Esophagus squamous epithelium (tissue), 4 donors: ENCODE measurements around the gene MBNL1.

ENCODE experiments used
- POLR2A ChIP-seq, 4 donors: fragments of 450-650 bp; IDR thresholded peaks; one replicate each; pipeline ENCODE4 v1.6.1; 2017; ENCODE audit warnings: antibody characterized with exemption in 4 of 4, mild to moderate bottlenecking in 4 of 4, moderate library complexity in 3 of 4
- TF ChIP-seq, protein P1 (sequence below), 6 experiments: fragments of 450-650 bp in 4 of 6; fragments of 200-600 bp in 2 of 6; sonication (generic) in 2 of 6; IDR thresholded peaks; one replicate each; pipeline ENCODE4 v1.5.1; 2016 to 2019; ENCODE audit warnings: antibody characterized with exemption in 6 of 6, mild to moderate bottlenecking in 4 of 6, moderate library complexity in 4 of 6

DNA sequence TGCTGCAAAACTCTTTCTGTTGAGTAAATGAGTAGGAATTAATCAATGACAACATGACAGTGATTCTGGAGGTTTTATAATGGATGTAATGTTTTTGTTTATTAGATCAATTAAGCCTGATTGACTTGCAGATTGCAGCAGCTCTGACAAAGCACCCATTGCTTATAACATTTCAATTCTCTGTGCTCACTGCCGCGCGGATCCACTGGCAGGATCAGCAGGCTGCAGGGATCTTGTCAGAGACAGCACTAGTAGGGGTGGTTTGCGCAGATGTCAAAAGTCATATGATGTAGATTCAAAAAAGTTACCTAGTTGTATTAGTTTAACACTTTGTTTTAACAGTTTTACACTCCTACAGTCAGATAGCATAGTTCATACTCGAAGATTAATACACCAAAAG lies 93.4 kb downstream of the MBNL1 start:
- TF ChIP-seq, protein P1, sequence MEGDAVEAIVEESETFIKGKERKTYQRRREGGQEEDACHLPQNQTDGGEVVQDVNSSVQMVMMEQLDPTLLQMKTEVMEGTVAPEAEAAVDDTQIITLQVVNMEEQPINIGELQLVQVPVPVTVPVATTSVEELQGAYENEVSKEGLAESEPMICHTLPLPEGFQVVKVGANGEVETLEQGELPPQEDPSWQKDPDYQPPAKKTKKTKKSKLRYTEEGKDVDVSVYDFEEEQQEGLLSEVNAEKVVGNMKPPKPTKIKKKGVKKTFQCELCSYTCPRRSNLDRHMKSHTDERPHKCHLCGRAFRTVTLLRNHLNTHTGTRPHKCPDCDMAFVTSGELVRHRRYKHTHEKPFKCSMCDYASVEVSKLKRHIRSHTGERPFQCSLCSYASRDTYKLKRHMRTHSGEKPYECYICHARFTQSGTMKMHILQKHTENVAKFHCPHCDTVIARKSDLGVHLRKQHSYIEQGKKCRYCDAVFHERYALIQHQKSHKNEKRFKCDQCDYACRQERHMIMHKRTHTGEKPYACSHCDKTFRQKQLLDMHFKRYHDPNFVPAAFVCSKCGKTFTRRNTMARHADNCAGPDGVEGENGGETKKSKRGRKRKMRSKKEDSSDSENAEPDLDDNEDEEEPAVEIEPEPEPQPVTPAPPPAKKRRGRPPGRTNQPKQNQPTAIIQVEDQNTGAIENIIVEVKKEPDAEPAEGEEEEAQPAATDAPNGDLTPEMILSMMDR (IDR thresholded peaks at IDR 0.05), result no peak
- TF ChIP-seq POLR2A (IDR thresholded peaks at IDR 0.05), result no peak
